HG02588 (cell line): ENCODE data around the gene SLC25A3.
A peak's percentile ranks its signal among the peaks of the same experiment; 100 is the strongest.
"Not testable (repeated sequence)": the region's sequence is repeated elsewhere in the genome, so short reads cannot be mapped to it uniquely, and the experiment has no call there.

Experiments used
- ATAC-seq: cut with Tn5 transposase; IDR thresholded peaks from one replicate; pipeline ENCODE4 v1.9.1; 2021; ENCODE audit warnings: mild to moderate bottlenecking, moderate library complexity; ENCODE audit not compliant: unreplicated experiment

Gene SLC25A3

GRCh38 chr12:98594050-98594835, 757 bp downstream of the SLC25A3 start:
- peak; percentile 14 for ATAC-seq

- no peak for ATAC-seq
Observed at GRCh38 chr12:98595243-98595988, 1.9 kb downstream of the SLC25A3 start.

GRCh38 chr12:98597313-98597712, 3.8 kb downstream of the SLC25A3 start:
- not testable (repeated sequence) for ATAC-seq

GRCh38 chr12:98601924-98602323, 8.4 kb downstream of the SLC25A3 start:
- ATAC-seq: no peak

GRCh38 chr12:98606359-98606988, 13.0 kb downstream of the SLC25A3 start:
- ATAC-seq: no peak

- ATAC-seq: no peak
Observed at GRCh38 chr12:98610596-98610995, 17.1 kb downstream of the SLC25A3 start.

- peak; percentile 84 for ATAC-seq
Observed at GRCh38 chr12:98612696-98613334, 19.3 kb downstream of the SLC25A3 start.

GRCh38 chr12:98618952-98619351, 25.5 kb downstream of the SLC25A3 start:
- no peak for ATAC-seq

- ATAC-seq: peak; percentile 81
Observed at GRCh38 chr12:98635657-98636323, 42.3 kb downstream of the SLC25A3 start.

- ATAC-seq: no peak
Observed at GRCh38 chr12:98637068-98637467, 43.6 kb downstream of the SLC25A3 start.

GRCh38 chr12:98638009-98638408, 44.5 kb downstream of the SLC25A3 start:
- no peak for ATAC-seq

GRCh38 chr12:98639491-98639890, 46.0 kb downstream of the SLC25A3 start:
- no peak for ATAC-seq

- not testable (repeated sequence) for ATAC-seq
Observed at GRCh38 chr12:98642801-98643200, 49.3 kb downstream of the SLC25A3 start.

GRCh38 chr12:98644433-98644711, 50.9 kb downstream of the SLC25A3 start:
- ATAC-seq: peak; percentile 15

- ATAC-seq: peak; percentile 86
Observed at GRCh38 chr12:98644712-98645571, 51.5 kb downstream of the SLC25A3 start, which contains the start of the genes APAF1 and IKBIP. Gene APAF1 (plus strand): TSS chr12:98645290. CDS start chr12:98648360, 3,070 bp downstream. Gene IKBIP (minus strand): TSS chr12:98644788. CDS start chr12:98644701, 87 bp downstream.

GRCh38 chr12:98645572-98646067, 52.1 kb downstream of the SLC25A3 start:
- peak; percentile 1 for ATAC-seq

- no peak for ATAC-seq
Observed at GRCh38 chr12:98646294-98647090, 53.0 kb downstream of the SLC25A3 start.

GRCh38 chr12:98651328-98651727, 57.8 kb downstream of the SLC25A3 start:
- ATAC-seq: no peak
